Esophagus squamous epithelium (tissue), 5 donors: ENCODE data around the gene DNER. TPM values are rescaled to one million over a fixed set of nuclear protein-coding genes. Genes with fewer than 3 reads are reported as not detected.
A peak's percentile ranks its signal among the peaks of the same experiment; 100 is the strongest.

Experiments used
- DNase-seq: peaks from one replicate; lab custom pipeline; 2025; lab: John Stamatoyannopoulos, UW
- H3K27ac ChIP-seq, 4 donors: fragments of 200-600 bp; sonication (generic); one replicate each; pipeline ENCODE4 v1.5.1; 2016 to 2019; ENCODE audit warnings: mild to moderate bottlenecking in 1 of 4
- H3K27me3 ChIP-seq, 4 donors: fragments of 200-600 bp; sonication (generic); 1 replicate in 3 of 4; 2 replicates in 1 of 4; pipeline versions ENCODE4 v1.5.1 to v1.6.0; 2017 to 2021; ENCODE audit warnings: antibody characterized with exemption in 1 of 4
- H3K36me3 ChIP-seq, 3 donors: fragments of 200-600 bp; sonication (generic); one replicate each; pipeline ENCODE4 v1.5.1; 2016 to 2019
- H3K4me1 ChIP-seq, 3 donors: fragments of 200-600 bp; sonication (generic); one replicate each; pipeline ENCODE4 v1.5.1; 2017 to 2019
- H3K4me3 ChIP-seq, 4 donors: fragments of 200-600 bp; sonication (generic); 1 replicate in 3 of 4; 2 replicates in 1 of 4; pipeline ENCODE4 v1.5.1; 2016 to 2019; ENCODE audit warnings: mild to moderate bottlenecking in 2 of 4, moderate library complexity in 1 of 4
- H3K9me3 ChIP-seq, 3 donors: fragments of 200-600 bp; sonication (generic); one replicate each; pipeline ENCODE4 v1.5.1; 2016 to 2019
- POLR2A ChIP-seq, 4 donors: fragments of 450-650 bp; IDR thresholded peaks; one replicate each; pipeline ENCODE4 v1.6.1; 2017; ENCODE audit warnings: antibody characterized with exemption in 4 of 4, mild to moderate bottlenecking in 4 of 4, moderate library complexity in 3 of 4
- WGBS, 2 donors: methylation state at CpG; one replicate each; pipeline ENCODE4 v1.1.5; 2018; 5-methylcytosine and 5-hydroxymethylcytosine counted together
- intact Hi-C: fragments of 100-400 bp; cut with DNase I; formaldehyde crosslinking; loops from one replicate; pipeline ENCODE4 v1.15.0; 2022
- total RNA-seq, 4 donors: library from RNA; depleted of rRNA; stranded (reverse); fragments of >200 nt; gene quantifications; one replicate each; pipeline ENCODE4 v1.1.0, GENCODE V29; 2016
- TF ChIP-seq, protein P1 (sequence below), 6 experiments: fragments of 450-650 bp in 4 of 6; fragments of 200-600 bp in 2 of 6; sonication (generic) in 2 of 6; IDR thresholded peaks; one replicate each; pipeline ENCODE4 v1.5.1; 2016 to 2019; ENCODE audit warnings: antibody characterized with exemption in 6 of 6, mild to moderate bottlenecking in 4 of 6, moderate library complexity in 4 of 6
- donor health status: DM: yes; HTN: yes; CAD: no.

The DNER gene
- total RNA-seq, 4 donors from 2014 or later = 0.27 to 2.5 (median 0.91) TPM

DNA sequence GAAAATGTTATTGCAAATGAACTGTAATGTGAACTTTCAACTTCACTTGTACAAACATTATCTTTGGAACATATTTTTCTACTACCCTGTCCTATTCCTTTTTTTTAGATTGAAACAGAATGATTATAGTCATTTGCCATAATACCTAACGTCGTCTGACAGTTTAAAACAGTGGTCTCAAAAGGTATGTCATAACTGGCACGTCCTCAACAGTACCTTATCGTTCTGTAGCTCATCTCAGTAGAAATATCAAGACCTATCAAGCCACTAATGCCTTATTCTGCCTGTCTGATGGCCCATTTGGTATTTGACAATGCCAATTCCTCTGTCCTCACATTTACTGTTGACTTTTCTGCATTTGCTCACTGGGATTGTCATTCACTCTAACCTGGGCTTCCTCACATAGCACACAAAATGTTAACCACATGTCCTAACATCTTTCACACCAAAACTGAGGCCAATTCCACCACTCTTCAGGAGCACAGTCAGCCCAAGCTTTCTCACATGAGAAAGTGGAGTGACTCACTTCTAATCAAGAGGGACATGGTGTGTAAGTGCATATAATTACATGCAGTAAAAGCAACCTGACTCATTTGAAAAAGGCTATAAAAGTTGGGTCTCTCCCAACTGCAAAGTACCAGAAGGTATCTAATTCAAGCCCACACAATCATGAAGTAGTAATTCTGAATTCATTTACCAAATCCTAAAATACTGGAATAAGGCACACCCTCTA, 34.8 kb downstream of the DNER start:
- Histone ChIP-seq H3K27me3 (peaks cover 0 to 28% (median 0%) of the 10 kb centered on the region in 4 donors), H3K4me3 (no peak overlapping the region), H3K4me1 (no peaks in the 10 kb centered on the region), H3K9me3 (no peaks in the 10 kb centered on the region), H3K27ac (no peak overlapping the region), H3K36me3 (no peaks in the 10 kb centered on the region)
- TF ChIP-seq, protein P1, sequence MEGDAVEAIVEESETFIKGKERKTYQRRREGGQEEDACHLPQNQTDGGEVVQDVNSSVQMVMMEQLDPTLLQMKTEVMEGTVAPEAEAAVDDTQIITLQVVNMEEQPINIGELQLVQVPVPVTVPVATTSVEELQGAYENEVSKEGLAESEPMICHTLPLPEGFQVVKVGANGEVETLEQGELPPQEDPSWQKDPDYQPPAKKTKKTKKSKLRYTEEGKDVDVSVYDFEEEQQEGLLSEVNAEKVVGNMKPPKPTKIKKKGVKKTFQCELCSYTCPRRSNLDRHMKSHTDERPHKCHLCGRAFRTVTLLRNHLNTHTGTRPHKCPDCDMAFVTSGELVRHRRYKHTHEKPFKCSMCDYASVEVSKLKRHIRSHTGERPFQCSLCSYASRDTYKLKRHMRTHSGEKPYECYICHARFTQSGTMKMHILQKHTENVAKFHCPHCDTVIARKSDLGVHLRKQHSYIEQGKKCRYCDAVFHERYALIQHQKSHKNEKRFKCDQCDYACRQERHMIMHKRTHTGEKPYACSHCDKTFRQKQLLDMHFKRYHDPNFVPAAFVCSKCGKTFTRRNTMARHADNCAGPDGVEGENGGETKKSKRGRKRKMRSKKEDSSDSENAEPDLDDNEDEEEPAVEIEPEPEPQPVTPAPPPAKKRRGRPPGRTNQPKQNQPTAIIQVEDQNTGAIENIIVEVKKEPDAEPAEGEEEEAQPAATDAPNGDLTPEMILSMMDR (IDR thresholded peaks at IDR 0.05) = no peak
- no peak for TF ChIP-seq POLR2A (IDR thresholded peaks at IDR 0.05)
- intact Hi-C loops = no loop called here
- no peak for DNase-seq
- 79 to 86% methylated on average over 4 of the region's 4 CpGs for WGBS, 2 donors

DNA sequence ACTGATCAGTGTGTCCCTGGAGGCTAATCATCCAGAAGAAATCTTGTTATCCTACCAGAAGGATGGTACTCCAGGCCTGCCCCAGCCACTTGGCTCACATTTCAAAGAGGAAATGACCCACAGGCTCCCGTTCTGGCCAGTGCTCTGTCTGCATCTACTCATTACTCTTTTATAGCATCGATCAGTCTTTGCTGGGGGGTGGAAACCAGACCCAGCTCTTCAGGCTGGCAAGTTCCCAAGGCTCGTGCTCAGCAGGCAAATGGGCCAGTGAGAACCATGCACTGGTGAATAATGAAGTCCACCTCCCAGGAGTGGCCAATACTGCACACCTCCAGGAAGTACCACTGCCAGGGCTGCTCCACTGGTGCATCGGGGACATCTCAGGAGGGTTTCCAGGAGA, 38.8 kb downstream of the DNER start:
- H3K9me3 ChIP-seq = no peaks in the 10 kb centered on the region
- peaks cover 0 to 4% (median 0%) of the 10 kb centered on the region in 3 donors for H3K4me1 ChIP-seq
- TF ChIP-seq POLR2A (IDR thresholded peaks at IDR 0.05) = no peak
- TF ChIP-seq, protein P1 (IDR thresholded peaks at IDR 0.05) = no peak
- no peak overlapping the region for H3K27ac ChIP-seq
- intact Hi-C loops = no loop called here
- 65 to 77% methylated on average over 2 to 3 of the region's 4 CpGs for WGBS, 2 donors
- H3K27me3 ChIP-seq = peaks cover 0 to 33% (median 0%) of the 10 kb centered on the region in 4 donors
- DNase-seq = no peak
- H3K36me3 ChIP-seq = no peaks in the 10 kb centered on the region
- no peak overlapping the region for H3K4me3 ChIP-seq

DNA sequence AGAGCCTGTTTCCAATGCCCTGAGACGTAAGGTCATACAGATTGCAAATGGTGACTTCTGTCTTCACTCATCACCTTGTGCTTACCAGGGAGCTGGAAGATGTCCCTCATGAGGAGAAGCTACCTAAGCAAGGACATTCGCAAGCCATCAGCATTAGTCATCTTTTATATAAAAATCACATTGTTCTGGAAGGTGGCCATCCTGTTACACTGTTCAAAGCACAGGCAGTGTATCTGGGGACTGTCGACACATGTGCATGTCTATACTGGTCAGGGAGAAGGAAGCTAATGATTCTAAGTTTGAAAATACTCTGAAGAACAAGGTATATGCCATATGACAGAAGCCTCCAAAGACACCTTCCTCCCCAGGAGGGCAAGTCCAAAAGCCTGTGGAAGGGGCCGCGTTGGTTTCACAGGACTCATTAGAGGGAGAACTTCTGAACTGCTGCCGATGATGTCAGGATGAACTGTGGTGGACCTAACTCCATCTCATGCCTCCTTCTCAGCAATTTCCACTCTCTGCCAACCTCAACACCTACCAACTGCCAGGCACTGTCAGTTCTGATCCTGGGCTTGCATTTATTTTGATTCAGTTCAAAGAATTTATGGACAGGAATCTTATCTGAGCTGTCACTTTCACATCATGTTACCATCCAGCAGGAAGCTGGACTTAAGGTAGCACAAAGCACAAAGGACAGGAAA, 39.4 kb downstream of the DNER start:
- no peak overlapping the region for H3K27ac ChIP-seq
- peaks cover 0 to 31% (median 0%) of the 10 kb centered on the region in 4 donors for H3K27me3 ChIP-seq
- no peaks in the 10 kb centered on the region for H3K36me3 ChIP-seq
- H3K4me3 ChIP-seq = no peak overlapping the region
- intact Hi-C loops = no loop called here
- H3K4me1 ChIP-seq = peaks cover 0 to 4% (median 0%) of the 10 kb centered on the region in 3 donors
- no peaks in the 10 kb centered on the region for H3K9me3 ChIP-seq
- DNase-seq = no peak
- WGBS, 2 donors = 66 to 72% methylated on average over 6 of the region's 6 CpGs
- TF ChIP-seq POLR2A (IDR thresholded peaks at IDR 0.05) = no peak
- TF ChIP-seq, protein P1 (IDR thresholded peaks at IDR 0.05) = no peak

DNA sequence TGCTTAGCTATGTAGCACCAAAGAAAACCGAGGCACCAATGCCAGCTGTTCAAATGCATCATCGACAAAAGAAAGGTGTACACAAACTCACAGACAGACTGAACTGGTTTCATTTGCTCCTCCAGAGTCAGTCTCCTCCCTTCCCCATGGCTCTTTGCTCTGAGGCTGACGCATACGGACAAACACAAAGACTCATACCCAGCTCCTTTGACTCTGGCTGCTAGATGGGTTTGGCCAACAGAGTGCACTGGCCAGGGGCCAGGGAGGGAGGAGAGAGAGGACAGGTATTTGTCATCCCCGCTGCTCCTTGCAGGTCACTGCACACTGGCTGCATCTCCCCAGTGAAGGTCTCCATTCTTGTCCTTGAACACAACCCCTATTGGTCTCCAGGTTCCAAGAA, 40.7 kb downstream of the DNER start:
- TF ChIP-seq POLR2A (IDR thresholded peaks at IDR 0.05) = no peak
- TF ChIP-seq, protein P1 (IDR thresholded peaks at IDR 0.05) = no peak
- Histone ChIP-seq H3K36me3 (no peaks in the 10 kb centered on the region), H3K4me1 (peaks cover 0 to 4% (median 0%) of the 10 kb centered on the region in 3 donors), H3K27me3 (peaks cover 0 to 33% (median 0%) of the 10 kb centered on the region in 4 donors), H3K4me3 (no peak overlapping the region), H3K9me3 (no peaks in the 10 kb centered on the region), H3K27ac (peak overlapping the region in 1 of 4 donors; percentile 29)
- DNase-seq = no peak
- intact Hi-C loops = no loop called here
- WGBS, 2 donors = 30 to 62% methylated on average over 2 to 4 of the region's 5 CpGs

DNA sequence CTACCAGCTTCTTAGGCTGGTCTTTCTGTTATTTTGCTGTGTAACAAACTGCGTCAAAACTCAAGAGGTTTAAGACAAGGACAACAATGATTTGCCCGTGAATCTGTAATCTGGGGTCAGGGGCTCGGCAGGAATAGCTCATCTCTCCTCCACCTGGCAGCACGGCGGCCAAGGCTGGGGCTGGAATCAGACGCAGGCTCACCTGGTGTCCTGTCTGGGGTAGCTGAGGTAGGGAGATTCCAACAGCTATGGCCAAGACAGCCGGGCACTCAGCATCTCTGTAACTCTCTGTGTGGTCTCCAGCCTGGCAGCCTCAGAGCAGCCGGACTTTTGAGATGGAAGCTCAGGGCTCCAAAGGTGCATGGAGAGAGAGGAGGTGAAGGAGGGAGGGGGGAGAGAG, 42.3 kb downstream of the DNER start:
- Histone ChIP-seq H3K4me1 (peaks cover 0 to 4% (median 0%) of the 10 kb centered on the region in 3 donors), H3K4me3 (no peak overlapping the region), H3K36me3 (no peaks in the 10 kb centered on the region), H3K27me3 (peaks cover 0 to 19% (median 0%) of the 10 kb centered on the region in 4 donors), H3K9me3 (no peaks in the 10 kb centered on the region), H3K27ac (no peak overlapping the region)
- no peak for DNase-seq
- WGBS, 2 donors = 60 to 66% methylated on average over 4 of the region's 8 CpGs
- TF ChIP-seq, protein P1 (IDR thresholded peaks at IDR 0.05) = no peak
- no peak for TF ChIP-seq POLR2A (IDR thresholded peaks at IDR 0.05)
- intact Hi-C loops = no loop called here
